Measurements from ENCODE around the gene TAGAP. TPM values are rescaled to one million over a fixed set of nuclear protein-coding genes. Genes with fewer than 3 reads are reported as not detected.
A peak's percentile ranks its signal among the peaks of the same experiment; 100 is the strongest.

Gene TAGAP
- total and polyA plus RNA-seq, 9 of the 15 experiments (the other 6 are each of a cell fraction or from before 2014, with no cell fraction given) = 0.07 TPM; not detected in 8

GRCh38 chr6:159082039-159082815 is 37.4 kb upstream of the TAGAP start:
- Histone ChIP-seq H3K36me3 (ENCODE audit: control insufficient read depth, insufficient read depth, low read length) (no peaks in the 10 kb centered on the region), H3K4me1 (replicated peaks in 1 of 2; ENCODE audit: control insufficient read depth in 2 of 2, insufficient read depth in 2 of 2, low read length in 2 of 2) (peaks cover 0 to 7% of the 10 kb centered on the region in 2 experiments; a peak in 1 of 5 replicates), H4K20me1 (replicated peaks; ENCODE audit: control insufficient read depth, insufficient read depth, low read length) (no peaks in the 10 kb centered on the region), H3K79me2 (ENCODE audit: control insufficient read depth, insufficient read depth, low read length) (no peaks in the 10 kb centered on the region), H3K27ac (ENCODE audit: extremely low read depth, low read depth, low read length) (no peak overlapping the region), H3K27me3 (ENCODE audit: control insufficient read depth in 2 of 2, insufficient read depth in 2 of 2, low read length in 2 of 2) (peaks cover 17 to 23% of the 10 kb centered on the region in 2 experiments; a peak in 4 of 5 replicates), H3K9me1 (ENCODE audit: control insufficient read depth, insufficient read depth, low read length) (no peaks in the 10 kb centered on the region), H3K4me3 (no peak overlapping the region), H3K9ac (ENCODE audit: insufficient read depth in 1 of 2, low read depth in 2 of 2, low read length in 2 of 2) (no peak overlapping the region), H3K4me2 (ENCODE audit: insufficient read depth, low read length) (no peak overlapping the region), H3K9me3 (replicated peaks; ENCODE audit: control insufficient read depth, insufficient read depth, low read depth, low read length) (no peaks in the 10 kb centered on the region), H2AFZ (ENCODE audit: low read depth, low read length) (no peak overlapping the region)
- intact Hi-C loops (cut with micrococcal nuclease) (no loop called here), in situ Hi-C loops (cut with MboI) (no loop called here)
- ChIA-PET CTCF (ENCODE audit: low intra/inter-chr PET ratio) (no interaction called here), POLR2A (interaction anchor here (0.5 to 1.0 kb wide), 2 partner anchors 12 to 49 kb away, joined by 3 to 5 read pairs; no protein-coding TSS in a partner anchor)
- 4% methylated on average over 7 of the region's 7 CpGs for WGBS (ENCODE audit: insufficient coverage, low coverage, missing lambda C conversion rate)
- DNase-seq (ENCODE audit: extremely low read depth in 1 of 4, low spot score in 3 of 4) = no peak
- no peak for FAIRE-seq
- no peak for ATAC-seq
- TSS peak; percentile 100 for BruUV-seq (replicated peaks)
- TF ChIP-seq POLR2AphosphoS5 (IDR thresholded peaks at IDR 0.05; ENCODE audit: control insufficient read depth, insufficient read depth, low read depth, low read length) = peak; percentile 44
- TF ChIP-seq ZKSCAN1 (IDR thresholded peaks at IDR 0.05; ENCODE audit: low read depth, low read length) = no peak
- no peak for TF ChIP-seq MCM7 (IDR thresholded peaks at IDR 0.05)
- TF ChIP-seq RBFOX2 (IDR thresholded peaks at IDR 0.05; ENCODE audit: low read depth, low read length) = 0 out of 2 replicates have a peak, but pooled peaks have one; percentile 23
- TF ChIP-seq NEUROD1 (IDR thresholded peaks at IDR 0.05; ENCODE audit: borderline replicate concordance, low read depth, low read length, partially characterized antibody) = no peak
- TF ChIP-seq ZNF644 (tag; IDR thresholded peaks at IDR 0.05; ENCODE audit: low read depth) = no peak
- peak; percentile 47; the same call in 1 of the 2 replicates for TF ChIP-seq HBP1 (CRISPR knock-in tag; IDR thresholded peaks at IDR 0.05)
- TF ChIP-seq TBP (optimal IDR thresholded peaks at IDR 0.05; ENCODE audit: low read depth, low read length) = peak; percentile 20
- peak; percentile 58; the same call in 1 of the 2 replicates for TF ChIP-seq SUPT5H (IDR thresholded peaks at IDR 0.05)
- TF ChIP-seq E2F4 (CRISPR knock-in tag; IDR thresholded peaks at IDR 0.05; ENCODE audit: low read depth) = no peak
- no peak for TF ChIP-seq NELFE (IDR thresholded peaks at IDR 0.05; ENCODE audit: insufficient read depth, insufficient read length)
- TF ChIP-seq POLR2A (conservative IDR thresholded peaks at IDR 0.05) = peak; percentile 88
- TF ChIP-seq ZNF511 (CRISPR knock-in tag; IDR thresholded peaks at IDR 0.05) = no peak
- no peak for TF ChIP-seq XRCC3 (IDR thresholded peaks at IDR 0.05)
- TF ChIP-seq PBX2 (CRISPR knock-in tag; IDR thresholded peaks at IDR 0.05; ENCODE audit: low read depth) = no peak
- TF ChIP-seq PBX2 (tag; conservative IDR thresholded peaks at IDR 0.05; ENCODE audit: low read depth) = no peak
